Transverse colon (tissue), 4 donors: ENCODE results near the gene GPC6. TPM values are rescaled to one million over a fixed set of nuclear protein-coding genes. Genes with fewer than 3 reads are reported as not detected.

Source experiments
- DNase-seq: peaks from one replicate; pipeline ENCODE4 v3.0.0-alpha.2; 2019
- H3K27ac ChIP-seq, 4 donors: fragments of 200-600 bp; sonication (generic); 2 replicates each; pipeline ENCODE4 v1.5.1; 2016 to 2018; ENCODE audit warnings: inconsistent platforms in 4 of 4
- H3K27me3 ChIP-seq: fragments of 200-600 bp; sonication (generic); 2 replicates; pipeline ENCODE4 v1.5.1; 2017; ENCODE audit warnings: inconsistent platforms
- H3K36me3 ChIP-seq, 4 donors: fragments of 200-600 bp; sonication (generic); 2 replicates each; pipeline ENCODE4 v1.5.1; 2017 to 2019; ENCODE audit warnings: inconsistent platforms in 4 of 4
- H3K4me1 ChIP-seq, 4 donors: fragments of 200-600 bp; sonication (generic); 2 replicates each; pipeline ENCODE4 v1.5.1; 2017 to 2020; ENCODE audit warnings: inconsistent platforms in 4 of 4
- H3K4me3 ChIP-seq, 4 donors: fragments of 200-600 bp; sonication (generic); 1 replicate in 1 of 4; 2 replicates in 3 of 4; pipeline versions ENCODE4 v1.5.1 to v1.6.1; 2017 to 2019; ENCODE audit warnings: inconsistent platforms in 4 of 4
- H3K9me3 ChIP-seq, 2 donors: fragments of 200-600 bp; sonication (generic); 2 replicates each; pipeline ENCODE4 v1.5.1; 2017 to 2019; ENCODE audit warnings: inconsistent platforms in 2 of 2
- EP300 ChIP-seq: sonication (generic); formaldehyde crosslinking; IDR thresholded peaks from one replicate; pipeline ENCODE4 v1.6.1; 2017; ENCODE audit warnings: antibody characterized with exemption, low read depth
- POLR2A ChIP-seq: fragments of 450-650 bp; IDR thresholded peaks from one replicate; pipeline ENCODE4 v1.6.1; 2016; ENCODE audit warnings: antibody characterized with exemption, mild to moderate bottlenecking, moderate library complexity
- POLR2AphosphoS5 ChIP-seq, 3 donors: sonication (generic); formaldehyde crosslinking; IDR thresholded peaks; one replicate each; pipeline ENCODE4 v1.6.1; 2016; ENCODE audit warnings: antibody characterized with exemption in 3 of 3
- WGBS, 2 donors: methylation state at CpG; one replicate each; pipeline ENCODE4 v1.1.5; 2018; ENCODE audit warnings: low coverage in 1 of 2; 5-methylcytosine and 5-hydroxymethylcytosine counted together
- in situ Hi-C, 4 donors: fragments of 200-750 bp; cut with MboI; loops; one replicate each; pipeline versions ENCODE4 v1.15.0 to v1.15.1; 2017; ENCODE audit warnings: low sequenced_read_pairs in 3 of 4, low pct_ligation_motif_present in 1 of 4, low pct_unique_long_range_greater_than_20kb in 1 of 4
- intact Hi-C: fragments of 100-400 bp; cut with DNase I; formaldehyde crosslinking; loops from one replicate; pipeline ENCODE4 v1.15.1; 2023; ENCODE audit warnings: low total_unique reads
- total RNA-seq, 4 donors: library from RNA; depleted of rRNA; stranded (reverse); fragments of >200 nt; gene quantifications; one replicate each; pipeline ENCODE4 v1.1.0, GENCODE V29; 2016
- TF ChIP-seq, protein P1 (sequence below), 5 experiments: fragments of 200-600 bp in 3 of 5; fragments of 450-650 bp in 2 of 5; sonication (generic) in 3 of 5; IDR thresholded peaks; 1 replicate in 2 of 5; 2 replicates in 3 of 5; pipeline ENCODE4 v1.5.1; 2016 to 2017; ENCODE audit warnings: antibody characterized with exemption in 5 of 5, inconsistent platforms in 3 of 5, mild to moderate bottlenecking in 2 of 5, moderate library complexity in 1 of 5

Gene GPC6
- total RNA-seq, 4 donors from 2014 or later, result 0.75 to 5.7 (median 4.0) TPM

DNA sequence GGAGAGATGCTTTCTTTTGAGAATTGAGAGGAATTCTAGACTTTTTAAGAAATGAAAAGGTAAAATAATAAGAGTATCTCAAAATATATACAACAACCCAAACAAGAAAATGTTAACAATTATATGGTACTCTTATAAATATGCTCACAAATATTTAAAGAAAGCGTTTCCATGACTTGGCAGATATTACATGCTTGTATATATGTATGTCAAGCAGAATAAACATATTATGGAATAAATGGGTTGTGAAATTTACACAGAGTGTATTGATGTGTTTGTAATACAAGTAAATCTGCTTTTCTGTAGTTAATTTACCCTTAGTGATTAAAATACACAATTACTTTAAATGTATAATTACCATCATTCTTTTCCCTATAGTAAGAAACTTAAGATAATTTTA, 65.8 kb downstream of the GPC6 start:
- no peaks in the 10 kb centered on the region for H3K4me1 ChIP-seq
- no peak overlapping the region for H3K4me3 ChIP-seq
- intact Hi-C loops, result no loop called here
- H3K9me3 ChIP-seq, result no peaks in the 10 kb centered on the region
- H3K27ac ChIP-seq, result no peak overlapping the region
- no peak for DNase-seq
- no peaks in the 10 kb centered on the region for H3K27me3 ChIP-seq
- TF ChIP-seq EP300 (no peak), POLR2AphosphoS5 (IDR thresholded peaks at IDR 0.05) (no peak), POLR2A (no peak)
- TF ChIP-seq, protein P1, sequence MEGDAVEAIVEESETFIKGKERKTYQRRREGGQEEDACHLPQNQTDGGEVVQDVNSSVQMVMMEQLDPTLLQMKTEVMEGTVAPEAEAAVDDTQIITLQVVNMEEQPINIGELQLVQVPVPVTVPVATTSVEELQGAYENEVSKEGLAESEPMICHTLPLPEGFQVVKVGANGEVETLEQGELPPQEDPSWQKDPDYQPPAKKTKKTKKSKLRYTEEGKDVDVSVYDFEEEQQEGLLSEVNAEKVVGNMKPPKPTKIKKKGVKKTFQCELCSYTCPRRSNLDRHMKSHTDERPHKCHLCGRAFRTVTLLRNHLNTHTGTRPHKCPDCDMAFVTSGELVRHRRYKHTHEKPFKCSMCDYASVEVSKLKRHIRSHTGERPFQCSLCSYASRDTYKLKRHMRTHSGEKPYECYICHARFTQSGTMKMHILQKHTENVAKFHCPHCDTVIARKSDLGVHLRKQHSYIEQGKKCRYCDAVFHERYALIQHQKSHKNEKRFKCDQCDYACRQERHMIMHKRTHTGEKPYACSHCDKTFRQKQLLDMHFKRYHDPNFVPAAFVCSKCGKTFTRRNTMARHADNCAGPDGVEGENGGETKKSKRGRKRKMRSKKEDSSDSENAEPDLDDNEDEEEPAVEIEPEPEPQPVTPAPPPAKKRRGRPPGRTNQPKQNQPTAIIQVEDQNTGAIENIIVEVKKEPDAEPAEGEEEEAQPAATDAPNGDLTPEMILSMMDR (IDR thresholded peaks at IDR 0.05), result no peak
- 43 to 66% methylated on average over 1 of the region's 1 CpG for WGBS, 2 donors
- H3K36me3 ChIP-seq, result no peaks in the 10 kb centered on the region
- in situ Hi-C loops, result no loop called here

DNA sequence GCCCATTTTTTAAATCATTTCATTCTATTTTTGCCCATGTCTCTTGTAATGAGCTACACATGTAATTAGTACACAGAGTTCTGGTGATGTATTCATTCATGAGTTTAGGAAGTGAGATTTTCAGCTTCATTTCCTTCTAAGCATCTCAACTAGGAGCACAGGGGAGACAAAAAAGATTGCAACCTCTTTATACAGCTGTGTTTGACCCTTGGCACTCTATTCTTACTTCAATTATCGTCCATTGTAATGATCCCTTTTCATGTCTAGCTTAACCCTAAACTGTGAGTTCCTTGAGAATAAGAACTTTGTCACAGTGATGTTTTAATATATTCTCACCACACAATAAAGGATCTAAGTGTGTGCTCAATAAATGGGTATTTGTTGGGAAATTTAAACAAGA, 67.1 kb downstream of the GPC6 start:
- no peak for TF ChIP-seq POLR2AphosphoS5 (IDR thresholded peaks at IDR 0.05)
- no peak for TF ChIP-seq EP300
- TF ChIP-seq POLR2A, result no peak
- TF ChIP-seq, protein P1 (IDR thresholded peaks at IDR 0.05), result no peak
- DNase-seq, result no peak
- Histone ChIP-seq H3K4me1 (no peaks in the 10 kb centered on the region), H3K9me3 (no peaks in the 10 kb centered on the region), H3K27me3 (no peaks in the 10 kb centered on the region), H3K4me3 (no peak overlapping the region), H3K27ac (no peak overlapping the region), H3K36me3 (no peaks in the 10 kb centered on the region)
- intact Hi-C loops (no loop called here), in situ Hi-C loops (no loop called here)
- WGBS, 2 donors, result 30 to 56% methylated on average over 1 of the region's 1 CpG

DNA sequence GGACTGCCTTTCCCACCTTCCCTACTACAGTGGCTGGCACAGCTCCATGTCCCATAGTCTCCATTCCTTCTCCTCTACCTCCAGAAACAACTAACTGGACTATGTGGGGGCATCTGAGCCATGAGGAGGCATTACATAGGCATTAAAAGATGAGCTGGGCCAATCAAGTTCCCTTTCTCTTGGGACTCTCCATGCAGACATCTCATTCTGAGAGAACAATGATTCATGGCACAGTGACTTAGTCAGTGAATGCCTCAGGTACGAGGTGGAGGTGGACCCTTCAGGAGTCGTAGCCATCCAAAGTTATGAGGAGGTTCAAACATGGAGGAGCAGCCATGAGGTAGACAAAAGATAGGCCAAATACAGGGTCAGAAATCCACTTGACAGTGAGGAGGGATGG, 70.0 kb downstream of the GPC6 start:
- no peak for DNase-seq
- 58 to 89% methylated on average over 2 of the region's 2 CpGs for WGBS, 2 donors
- intact Hi-C loops, result no loop called here
- H3K36me3 ChIP-seq, result no peaks in the 10 kb centered on the region
- H3K9me3 ChIP-seq, result no peaks in the 10 kb centered on the region
- in situ Hi-C loops, result no loop called here
- no peaks in the 10 kb centered on the region for H3K4me1 ChIP-seq
- H3K27me3 ChIP-seq, result no peaks in the 10 kb centered on the region
- no peak overlapping the region for H3K27ac ChIP-seq
- no peak overlapping the region for H3K4me3 ChIP-seq
- TF ChIP-seq EP300 (no peak), POLR2AphosphoS5 (IDR thresholded peaks at IDR 0.05) (no peak), POLR2A (no peak)
- TF ChIP-seq, protein P1 (IDR thresholded peaks at IDR 0.05), result no peak

DNA sequence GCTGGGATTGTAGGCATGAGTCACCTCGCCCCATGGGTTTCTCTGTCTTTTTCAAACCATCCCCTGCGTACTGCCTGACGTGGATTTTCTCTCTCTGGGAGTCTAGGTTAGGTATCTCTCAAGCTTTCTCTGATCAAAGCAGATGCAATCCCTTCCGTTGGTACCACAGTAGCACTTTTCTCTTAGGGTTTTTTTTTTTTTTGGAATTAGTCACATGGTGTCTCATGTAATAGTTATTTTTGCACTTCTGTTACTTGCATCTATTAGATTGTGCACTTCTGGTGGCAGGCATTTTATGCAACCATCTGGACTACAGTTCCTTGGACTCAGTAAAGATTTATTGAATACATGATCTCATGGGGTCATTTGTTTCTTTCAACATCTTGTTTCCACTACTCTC, 72.1 kb downstream of the GPC6 start:
- Histone ChIP-seq H3K4me1 (no peaks in the 10 kb centered on the region), H3K9me3 (no peaks in the 10 kb centered on the region), H3K4me3 (no peak overlapping the region), H3K36me3 (no peaks in the 10 kb centered on the region), H3K27me3 (no peaks in the 10 kb centered on the region), H3K27ac (no peak overlapping the region)
- intact Hi-C loops (no loop called here), in situ Hi-C loops (no loop called here)
- no peak for DNase-seq
- TF ChIP-seq, protein P1 (IDR thresholded peaks at IDR 0.05), result no peak
- no peak for TF ChIP-seq POLR2A
- 71 to 81% methylated on average over 4 of the region's 4 CpGs for WGBS, 2 donors
